Activated CD4-positive, CD25-positive, alpha-beta regulatory T cell treated with anti-CD3 and anti-CD28 coated beads, Interleukin-2, amount 50 U/mL, for 16 hours (primary cell): ENCODE results near the gene STARD3.
A peak's percentile ranks its signal among the peaks of the same experiment; 100 is the strongest.

Experiments
- DNase-seq: peaks from one replicate; pipeline ENCODE4 v3.0.0-alpha.2; 2020; ENCODE audit warnings: low read depth, low spot score

Gene STARD3

GRCh38 chr17:39672522-39673334, 35.8 kb downstream of the STARD3 start:
- no peak for DNase-seq

GRCh38 chr17:39673335-39674081, 36.6 kb downstream of the STARD3 start:
- DNase-seq, result no peak

GRCh38 chr17:39674179-39674578, 37.2 kb downstream of the STARD3 start:
- no peak for DNase-seq

- DNase-seq, result no peak
These were observed 37.9 kb downstream of the STARD3 start for GRCh38 chr17:39674702-39675389.

- DNase-seq, result no peak
These were observed 38.6 kb downstream of the STARD3 start for GRCh38 chr17:39675390-39676082.

GRCh38 chr17:39676198-39676819, 39.4 kb downstream of the STARD3 start:
- DNase-seq, result no peak

GRCh38 chr17:39677072-39677471, 40.1 kb downstream of the STARD3 start:
- no peak for DNase-seq

GRCh38 chr17:39677542-39678339, 40.8 kb downstream of the STARD3 start:
- DNase-seq, result no peak

GRCh38 chr17:39678340-39679116, 41.6 kb downstream of the STARD3 start:
- no peak for DNase-seq

- DNase-seq, result no peak
These were observed 42.7 kb downstream of the STARD3 start for GRCh38 chr17:39679521-39680192.

- DNase-seq, result no peak
These were observed 46.5 kb downstream of the STARD3 start for GRCh38 chr17:39683295-39683939.

- DNase-seq, result no peak
These were observed 47.6 kb downstream of the STARD3 start for GRCh38 chr17:39684369-39685192.

GRCh38 chr17:39687101-39687545, 50.2 kb downstream of the STARD3 start:
- no peak for DNase-seq

GRCh38 chr17:39687546-39688474, 50.9 kb downstream of the STARD3 start, which contains the start of gene PGAP3:
TSS of gene PGAP3 (minus strand) at chr17:39688057. CDS start at chr17:39688014, 43 bp downstream.
- peak; percentile 61 for DNase-seq

- no peak for DNase-seq
These were observed 51.5 kb downstream of the STARD3 start for GRCh38 chr17:39688475-39688835.

GRCh38 chr17:39688945-39689344, 52.0 kb downstream of the STARD3 start:
- no peak for DNase-seq
